ENCODE data around the gene FDXACB1.
A peak's percentile ranks its signal among the peaks of the same experiment; 100 is the strongest.
"Not testable (repeated sequence)": the region's sequence is repeated elsewhere in the genome, so short reads cannot be mapped to it uniquely, and the experiment has no call there.

FDXACB1 gene

DNA sequence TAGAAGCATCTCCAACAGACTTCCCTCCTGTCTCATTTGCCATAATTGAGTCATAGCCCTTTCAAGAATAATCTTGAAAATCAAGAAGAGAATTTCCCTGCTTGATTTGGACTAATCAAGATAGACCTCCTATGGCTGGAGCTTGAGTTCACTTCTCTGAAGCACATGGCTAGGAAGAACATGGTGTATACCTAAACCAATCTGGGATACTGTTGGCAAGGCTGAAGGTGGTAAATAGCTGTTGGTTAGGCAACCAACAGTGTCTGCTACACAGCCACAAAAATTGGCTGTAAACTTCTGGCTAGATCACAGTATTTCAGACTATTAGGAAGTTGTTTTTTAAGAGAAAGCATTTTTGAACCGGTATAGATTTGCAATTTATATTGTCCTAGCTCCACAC lies 27.7 kb upstream of the FDXACB1 start:
- no peak overlapping the region for H3K9ac ChIP-seq (ENCODE audit: insufficient read length, low read depth)
- TF ChIP-seq ZNF274 (IDR thresholded peaks at IDR 0.05; ENCODE audit: low read depth, low read length) (no peak), SUZ12 (IDR thresholded peaks at IDR 0.05; ENCODE audit: extremely low read depth, insufficient read depth, insufficient read length) (no peak), YY1 (IDR thresholded peaks at IDR 0.05; ENCODE audit: insufficient read depth, insufficient read length) (no peak)
- no peak overlapping the region for H3K4me3 ChIP-seq (ENCODE audit: insufficient read length, low read depth)
- H3K27me3 ChIP-seq (ENCODE audit: insufficient read depth, insufficient read length) = no peaks in the 10 kb centered on the region
- no peaks in the 10 kb centered on the region for H3K36me3 ChIP-seq (ENCODE audit: insufficient read depth, insufficient read length, low read length)
- DNase-seq (ENCODE audit: low read depth, low spot score) = no peak
- H3K9me3 ChIP-seq (ENCODE audit: insufficient read depth, low read length) = no peaks in the 10 kb centered on the region; the same call in 1 of the 2 replicates
- H3K4me1 ChIP-seq (ENCODE audit: insufficient read depth, insufficient read length) = peaks cover 2% of the 10 kb centered on the region

DNA sequence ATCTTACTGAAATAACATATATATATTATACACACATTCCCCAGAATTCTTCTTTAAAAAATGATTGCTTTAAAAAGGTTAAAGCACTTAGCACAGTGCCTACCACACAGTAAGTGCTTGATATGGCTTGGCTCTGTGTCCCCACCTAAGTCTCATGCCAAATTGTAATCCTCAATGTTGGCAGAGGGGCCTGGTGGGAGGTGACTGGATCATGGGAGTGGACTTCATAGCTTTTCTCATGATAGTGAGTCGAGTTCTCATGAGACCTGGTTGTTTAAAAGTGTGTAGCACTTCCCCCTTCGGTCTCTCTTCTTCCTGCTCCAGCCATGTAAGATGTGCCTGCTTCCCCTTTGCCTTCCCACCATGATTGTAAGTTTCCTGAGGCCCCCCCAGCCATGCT lies 26.4 kb upstream of the FDXACB1 start:
- Histone ChIP-seq H3K27me3 (ENCODE audit: insufficient read depth, insufficient read length) (no peaks in the 10 kb centered on the region), H3K9ac (ENCODE audit: insufficient read length, low read depth) (no peak overlapping the region), H3K36me3 (ENCODE audit: insufficient read depth, insufficient read length, low read length) (no peaks in the 10 kb centered on the region), H3K4me3 (ENCODE audit: insufficient read length, low read depth) (no peak overlapping the region), H3K9me3 (ENCODE audit: insufficient read depth, low read length) (no peaks in the 10 kb centered on the region; the same call in 1 of the 2 replicates), H3K4me1 (ENCODE audit: insufficient read depth, insufficient read length) (no peaks in the 10 kb centered on the region)
- DNase-seq (ENCODE audit: low read depth, low spot score) = no peak
- TF ChIP-seq YY1 (IDR thresholded peaks at IDR 0.05; ENCODE audit: insufficient read depth, insufficient read length) = no peak
- TF ChIP-seq ZNF274 (IDR thresholded peaks at IDR 0.05; ENCODE audit: low read depth, low read length) = no peak
- no peak for TF ChIP-seq SUZ12 (IDR thresholded peaks at IDR 0.05; ENCODE audit: extremely low read depth, insufficient read depth, insufficient read length)

DNA sequence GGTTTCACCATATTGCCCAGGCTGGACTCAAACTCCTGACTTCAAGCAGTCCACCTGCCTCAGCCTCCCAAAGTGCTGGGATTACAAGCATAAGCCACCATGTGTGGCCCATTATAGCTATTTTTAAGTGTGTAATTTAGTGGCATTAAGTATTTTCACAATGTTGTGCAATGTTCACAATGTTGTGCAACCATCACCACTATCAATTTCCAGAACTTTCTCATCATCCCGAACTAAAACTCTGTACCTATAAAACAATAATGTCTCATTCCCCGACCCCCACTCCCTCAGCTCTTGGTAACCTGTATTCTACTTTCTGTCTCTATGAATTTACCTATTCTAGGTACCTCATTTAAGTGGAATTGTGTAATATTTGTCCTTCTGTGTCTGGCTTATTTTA lies 7.9 kb upstream of the FDXACB1 start:
- no peaks in the 10 kb centered on the region for H3K36me3 ChIP-seq (ENCODE audit: insufficient read depth, insufficient read length, low read length)
- H3K27me3 ChIP-seq (ENCODE audit: insufficient read depth, insufficient read length) = no peaks in the 10 kb centered on the region
- H3K9me3 ChIP-seq (ENCODE audit: insufficient read depth, low read length) = no peaks in the 10 kb centered on the region
- no peak for TF ChIP-seq YY1 (IDR thresholded peaks at IDR 0.05; ENCODE audit: insufficient read depth, insufficient read length)
- no peak for TF ChIP-seq SUZ12 (IDR thresholded peaks at IDR 0.05; ENCODE audit: extremely low read depth, insufficient read depth, insufficient read length)
- no peak for TF ChIP-seq ZNF274 (IDR thresholded peaks at IDR 0.05; ENCODE audit: low read depth, low read length)
- H3K4me3 ChIP-seq (ENCODE audit: insufficient read length, low read depth) = no peak overlapping the region
- no peak for DNase-seq (ENCODE audit: low read depth, low spot score)
- H3K9ac ChIP-seq (ENCODE audit: insufficient read length, low read depth) = no peak overlapping the region
- no peaks in the 10 kb centered on the region for H3K4me1 ChIP-seq (ENCODE audit: insufficient read depth, insufficient read length)

GRCh38 chr11:111886032-111886431 lies 7.1 kb upstream of the FDXACB1 start:
- Histone ChIP-seq H3K9me3 (ENCODE audit: insufficient read depth, low read length) (no peaks in the 10 kb centered on the region), H3K4me3 (ENCODE audit: insufficient read length, low read depth) (no peak overlapping the region), H3K27me3 (ENCODE audit: insufficient read depth, insufficient read length) (no peaks in the 10 kb centered on the region), H3K36me3 (ENCODE audit: insufficient read depth, insufficient read length, low read length) (no peaks in the 10 kb centered on the region), H3K9ac (ENCODE audit: insufficient read length, low read depth) (no peak overlapping the region), H3K4me1 (ENCODE audit: insufficient read depth, insufficient read length) (no peaks in the 10 kb centered on the region)
- DNase-seq (ENCODE audit: low read depth, low spot score) = no peak
- TF ChIP-seq YY1 (IDR thresholded peaks at IDR 0.05; ENCODE audit: insufficient read depth, insufficient read length) (no peak), SUZ12 (IDR thresholded peaks at IDR 0.05; ENCODE audit: extremely low read depth, insufficient read depth, insufficient read length) (no peak), ZNF274 (IDR thresholded peaks at IDR 0.05; ENCODE audit: low read depth, low read length) (no peak)

DNA sequence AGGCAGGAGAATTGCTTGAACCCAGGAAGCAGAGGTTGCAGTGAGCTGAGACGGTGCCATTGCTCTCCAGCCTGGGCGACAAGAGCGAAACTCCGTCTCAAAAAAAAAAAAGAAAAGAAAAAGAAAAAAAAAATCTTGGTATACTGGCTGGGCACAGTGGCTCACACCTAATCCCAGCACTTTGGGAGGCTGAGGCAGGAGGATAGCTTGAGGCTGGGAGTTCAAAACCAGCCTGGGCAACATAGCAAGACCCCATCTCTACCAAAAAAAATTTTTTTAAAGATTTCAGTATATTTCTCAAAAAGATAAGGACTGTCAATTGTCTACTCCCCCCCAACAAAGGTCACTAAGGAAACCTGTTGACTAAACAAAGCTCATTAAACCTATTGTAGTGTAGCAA lies 6.1 kb upstream of the FDXACB1 start:
- not testable (repeated sequence) for H3K9ac ChIP-seq (ENCODE audit: insufficient read length, low read depth); H3K27me3 ChIP-seq (ENCODE audit: insufficient read depth, insufficient read length); H3K4me1 ChIP-seq (ENCODE audit: insufficient read depth, insufficient read length); H3K4me3 ChIP-seq (ENCODE audit: insufficient read length, low read depth); H3K9me3 ChIP-seq (ENCODE audit: insufficient read depth, low read length); H3K36me3 ChIP-seq (ENCODE audit: insufficient read depth, insufficient read length, low read length); DNase-seq (ENCODE audit: low read depth, low spot score)

- Histone ChIP-seq H3K9ac (ENCODE audit: insufficient read length, low read depth) (no peak overlapping the region), H3K36me3 (ENCODE audit: insufficient read depth, insufficient read length, low read length) (no peaks in the 10 kb centered on the region), H3K9me3 (ENCODE audit: insufficient read depth, low read length) (no peaks in the 10 kb centered on the region), H3K4me1 (ENCODE audit: insufficient read depth, insufficient read length) (no peaks in the 10 kb centered on the region), H3K4me3 (ENCODE audit: insufficient read length, low read depth) (no peak overlapping the region), H3K27me3 (ENCODE audit: insufficient read depth, insufficient read length) (no peaks in the 10 kb centered on the region)
- TF ChIP-seq ZNF274 (IDR thresholded peaks at IDR 0.05; ENCODE audit: low read depth, low read length) (no peak), SUZ12 (IDR thresholded peaks at IDR 0.05; ENCODE audit: extremely low read depth, insufficient read depth, insufficient read length) (no peak), YY1 (IDR thresholded peaks at IDR 0.05; ENCODE audit: insufficient read depth, insufficient read length) (no peak)
- no peak for DNase-seq (ENCODE audit: low read depth, low spot score)
Observed at GRCh38 chr11:111882202-111882601, 3.2 kb upstream of the FDXACB1 start.

DNA sequence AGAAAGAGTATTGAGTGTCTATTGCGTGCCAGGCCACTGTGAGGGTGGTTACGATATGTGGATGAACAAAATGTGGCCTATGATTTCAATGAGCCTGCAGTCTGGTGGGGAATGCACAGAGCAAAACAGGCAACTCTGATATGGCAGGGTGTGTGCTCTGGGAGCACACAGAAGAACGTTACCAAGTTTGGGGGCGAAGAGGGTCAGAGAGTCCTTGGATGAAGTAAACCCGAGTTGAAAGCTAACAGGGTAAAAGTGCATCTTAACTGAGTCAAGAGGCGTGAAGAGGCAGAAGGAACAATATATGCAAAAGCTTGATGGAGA lies 634 bp upstream of the FDXACB1 start:
- no peak for TF ChIP-seq SUZ12 (IDR thresholded peaks at IDR 0.05; ENCODE audit: extremely low read depth, insufficient read depth, insufficient read length)
- TF ChIP-seq ZNF274 (IDR thresholded peaks at IDR 0.05; ENCODE audit: low read depth, low read length) = no peak
- no peak for TF ChIP-seq YY1 (IDR thresholded peaks at IDR 0.05; ENCODE audit: insufficient read depth, insufficient read length)
- Histone ChIP-seq H3K36me3 (ENCODE audit: insufficient read depth, insufficient read length, low read length) (peaks cover 4% of the 10 kb centered on the region), H3K4me3 (ENCODE audit: insufficient read length, low read depth) (peak overlapping the region; percentile 81), H3K4me1 (ENCODE audit: insufficient read depth, insufficient read length) (no peaks in the 10 kb centered on the region), H3K27me3 (ENCODE audit: insufficient read depth, insufficient read length) (no peaks in the 10 kb centered on the region), H3K9ac (ENCODE audit: insufficient read length, low read depth) (peak overlapping the region; percentile 88), H3K9me3 (ENCODE audit: insufficient read depth, low read length) (no peaks in the 10 kb centered on the region)
- no peak for DNase-seq (ENCODE audit: low read depth, low spot score)

DNA sequence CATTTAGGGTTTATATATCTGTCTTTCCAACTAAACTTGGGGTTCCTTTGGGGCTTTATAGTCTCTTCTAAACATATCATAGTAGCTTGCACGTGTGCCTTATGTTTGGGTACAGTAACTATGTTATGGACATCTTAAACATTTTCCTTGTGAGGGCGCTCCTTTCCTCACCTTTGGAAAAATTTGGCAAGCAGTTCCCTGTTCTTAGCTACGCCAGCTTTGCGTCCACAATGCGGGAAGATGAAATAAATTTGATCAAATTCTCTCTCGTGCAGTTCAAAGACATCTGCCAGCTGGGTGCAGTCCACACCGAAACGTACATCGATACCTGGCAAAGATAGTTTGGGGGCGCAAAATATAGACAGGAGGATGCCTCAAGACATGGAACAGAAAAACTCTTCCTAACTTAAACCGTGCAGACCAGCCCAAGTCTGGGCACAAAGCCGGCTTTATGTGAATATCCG lies 548 bp downstream of the FDXACB1 start:
- TF ChIP-seq YY1 (IDR thresholded peaks at IDR 0.05; ENCODE audit: insufficient read depth, insufficient read length) (no peak), ZNF274 (IDR thresholded peaks at IDR 0.05; ENCODE audit: low read depth, low read length) (no peak), SUZ12 (IDR thresholded peaks at IDR 0.05; ENCODE audit: extremely low read depth, insufficient read depth, insufficient read length) (no peak)
- no peak for DNase-seq (ENCODE audit: low read depth, low spot score)

More for the DNA sequence above, 548 bp downstream of the FDXACB1 start:
- peak overlapping the region; percentile 81 for H3K4me3 ChIP-seq (ENCODE audit: insufficient read length, low read depth)
- no peaks in the 10 kb centered on the region for H3K27me3 ChIP-seq (ENCODE audit: insufficient read depth, insufficient read length)
- peaks cover 4% of the 10 kb centered on the region for H3K36me3 ChIP-seq (ENCODE audit: insufficient read depth, insufficient read length, low read length)
- peak overlapping the region; percentile 77 for H3K9ac ChIP-seq (ENCODE audit: insufficient read length, low read depth)
- H3K9me3 ChIP-seq (ENCODE audit: insufficient read depth, low read length) = no peaks in the 10 kb centered on the region
- H3K4me1 ChIP-seq (ENCODE audit: insufficient read depth, insufficient read length) = no peaks in the 10 kb centered on the region
